Measurements from ENCODE around the gene CALML6. TPM values are rescaled to one million over a fixed set of nuclear protein-coding genes. Genes with fewer than 3 reads are reported as not detected.
A peak's percentile ranks its signal among the peaks of the same experiment; 100 is the strongest.

The CALML6 gene
- total RNA-seq = under 1 TPM; 0.38 to 0.61 (median 0.51) TPM

GRCh38 chr1:1914971-1915692 is at the start of gene CALML6:
Gene CALML6, plus strand, starts transcription at chr1:1915260. Its CDS starts 21 bp downstream, at chr1:1915281.
- Mint-ChIP-seq H3K9me3 (no peaks in the 10 kb centered on the region), H3K27me3 (ENCODE audit: low read depth) (no peaks in the 10 kb centered on the region), H3K4me3 (no peak within 1 kb of the TSS), H3K36me3 (ENCODE audit: insufficient read depth) (no peaks in the 10 kb centered on the region), H3K4me1 (ENCODE audit: low read depth) (peaks cover 11% of the 10 kb centered on the region)
- ATAC-seq (no peak), DNase-seq (no peak)

- ATAC-seq (no peak), DNase-seq (no peak)
- Mint-ChIP-seq H3K9me3 (no peaks in the 10 kb centered on the region), H3K4me3 (no peak overlapping the region), H3K36me3 (ENCODE audit: insufficient read depth) (peaks cover 11% of the 10 kb centered on the region), H3K27me3 (ENCODE audit: low read depth) (no peaks in the 10 kb centered on the region), H3K4me1 (ENCODE audit: low read depth) (peaks cover 69% of the 10 kb centered on the region)
Observed at GRCh38 chr1:1867164-1867563, 47.9 kb upstream of the CALML6 start.

GRCh38 chr1:1869469-1869868 is 45.6 kb upstream of the CALML6 start:
- no peak for ATAC-seq
- no peak overlapping the region for H3K4me3 Mint-ChIP-seq
- no peaks in the 10 kb centered on the region for H3K27me3 Mint-ChIP-seq (ENCODE audit: low read depth)
- H3K4me1 Mint-ChIP-seq (ENCODE audit: low read depth) = peaks cover 70% of the 10 kb centered on the region
- H3K9me3 Mint-ChIP-seq = no peaks in the 10 kb centered on the region
- peaks cover 9% of the 10 kb centered on the region for H3K36me3 Mint-ChIP-seq (ENCODE audit: insufficient read depth)
- DNase-seq = no peak

- Mint-ChIP-seq H3K9me3 (no peaks in the 10 kb centered on the region), H3K4me3 (no peak overlapping the region), H3K4me1 (ENCODE audit: low read depth) (peaks cover 73% of the 10 kb centered on the region), H3K36me3 (ENCODE audit: insufficient read depth) (peaks cover 21% of the 10 kb centered on the region), H3K27me3 (ENCODE audit: low read depth) (no peaks in the 10 kb centered on the region)
- ATAC-seq (no peak), DNase-seq (no peak)
Observed at GRCh38 chr1:1872329-1872994, 42.6 kb upstream of the CALML6 start.

- H3K4me3 Mint-ChIP-seq = no peak overlapping the region
Observed at GRCh38 chr1:1873186-1873585, 41.9 kb upstream of the CALML6 start.

GRCh38 chr1:1874901-1875300 is 40.2 kb upstream of the CALML6 start:
- ATAC-seq = no peak
- no peaks in the 10 kb centered on the region for H3K27me3 Mint-ChIP-seq (ENCODE audit: low read depth)
- DNase-seq = no peak
- H3K4me1 Mint-ChIP-seq (ENCODE audit: low read depth) = peaks cover 83% of the 10 kb centered on the region
- H3K9me3 Mint-ChIP-seq = no peaks in the 10 kb centered on the region
- H3K36me3 Mint-ChIP-seq (ENCODE audit: insufficient read depth) = peaks cover 32% of the 10 kb centered on the region
- H3K4me3 Mint-ChIP-seq = no peak overlapping the region

More at GRCh38 chr1:1873186-1873585, 41.9 kb upstream of the CALML6 start:
- Mint-ChIP-seq H3K27me3 (ENCODE audit: low read depth) (no peaks in the 10 kb centered on the region), H3K9me3 (no peaks in the 10 kb centered on the region), H3K36me3 (ENCODE audit: insufficient read depth) (peaks cover 25% of the 10 kb centered on the region), H3K4me1 (ENCODE audit: low read depth) (peaks cover 76% of the 10 kb centered on the region)
- no peak for ATAC-seq
- no peak for DNase-seq

GRCh38 chr1:1875932-1876331 is 39.1 kb upstream of the CALML6 start:
- ATAC-seq (peak; percentile 80 to 84), DNase-seq (no peak)
- no peaks in the 10 kb centered on the region for H3K27me3 Mint-ChIP-seq (ENCODE audit: low read depth)
- peaks cover 32% of the 10 kb centered on the region for H3K36me3 Mint-ChIP-seq (ENCODE audit: insufficient read depth)
- H3K4me1 Mint-ChIP-seq (ENCODE audit: low read depth) = peaks cover 82% of the 10 kb centered on the region
- H3K4me3 Mint-ChIP-seq = peak overlapping the region; percentile 58
- no peaks in the 10 kb centered on the region for H3K9me3 Mint-ChIP-seq

- peaks cover 82% of the 10 kb centered on the region for H3K4me1 Mint-ChIP-seq (ENCODE audit: low read depth)
- no peaks in the 10 kb centered on the region for H3K9me3 Mint-ChIP-seq
- no peak for ATAC-seq
- no peaks in the 10 kb centered on the region for H3K27me3 Mint-ChIP-seq (ENCODE audit: low read depth)
- H3K4me3 Mint-ChIP-seq = peak overlapping the region; percentile 58
- peaks cover 30% of the 10 kb centered on the region for H3K36me3 Mint-ChIP-seq (ENCODE audit: insufficient read depth)
- DNase-seq = no peak
Observed at GRCh38 chr1:1876335-1876930, 38.6 kb upstream of the CALML6 start.

- H3K9me3 Mint-ChIP-seq = no peaks in the 10 kb centered on the region
- DNase-seq = no peak
- no peak overlapping the region for H3K4me3 Mint-ChIP-seq
- H3K4me1 Mint-ChIP-seq (ENCODE audit: low read depth) = peaks cover 78% of the 10 kb centered on the region
- no peaks in the 10 kb centered on the region for H3K27me3 Mint-ChIP-seq (ENCODE audit: low read depth)
- H3K36me3 Mint-ChIP-seq (ENCODE audit: insufficient read depth) = peaks cover 25% of the 10 kb centered on the region
- no peak for ATAC-seq
Observed at GRCh38 chr1:1877865-1878436, 37.1 kb upstream of the CALML6 start.

GRCh38 chr1:1879942-1880341 is 35.1 kb upstream of the CALML6 start:
- Mint-ChIP-seq H3K36me3 (ENCODE audit: insufficient read depth) (peaks cover 25% of the 10 kb centered on the region), H3K4me3 (no peak overlapping the region)

GRCh38 chr1:1880617-1881312 is 34.3 kb upstream of the CALML6 start:
- Mint-ChIP-seq H3K36me3 (ENCODE audit: insufficient read depth) (peaks cover 20% of the 10 kb centered on the region), H3K27me3 (ENCODE audit: low read depth) (no peaks in the 10 kb centered on the region), H3K4me1 (ENCODE audit: low read depth) (peaks cover 78% of the 10 kb centered on the region), H3K4me3 (no peak overlapping the region), H3K9me3 (no peaks in the 10 kb centered on the region)
- ATAC-seq (no peak), DNase-seq (no peak)

More at GRCh38 chr1:1879942-1880341, 35.1 kb upstream of the CALML6 start:
- Mint-ChIP-seq H3K4me1 (ENCODE audit: low read depth) (peaks cover 84% of the 10 kb centered on the region), H3K27me3 (ENCODE audit: low read depth) (no peaks in the 10 kb centered on the region), H3K9me3 (no peaks in the 10 kb centered on the region)
- no peak for DNase-seq
- ATAC-seq = no peak

- Mint-ChIP-seq H3K4me1 (ENCODE audit: low read depth) (peaks cover 74% of the 10 kb centered on the region), H3K9me3 (no peaks in the 10 kb centered on the region), H3K36me3 (ENCODE audit: insufficient read depth) (peaks cover 11% of the 10 kb centered on the region), H3K4me3 (peak overlapping the region; percentile 35), H3K27me3 (ENCODE audit: low read depth) (no peaks in the 10 kb centered on the region)
- no peak for ATAC-seq
- no peak for DNase-seq
Observed at GRCh38 chr1:1881727-1882126, 33.3 kb upstream of the CALML6 start.

- no peaks in the 10 kb centered on the region for H3K27me3 Mint-ChIP-seq (ENCODE audit: low read depth)
- DNase-seq (no peak), ATAC-seq (peak in 1 of 2 donors; percentile 30)
- peaks cover 7% of the 10 kb centered on the region for H3K36me3 Mint-ChIP-seq (ENCODE audit: insufficient read depth)
- H3K4me1 Mint-ChIP-seq (ENCODE audit: low read depth) = peaks cover 78% of the 10 kb centered on the region
- no peaks in the 10 kb centered on the region for H3K9me3 Mint-ChIP-seq
- peak overlapping the region; percentile 37 for H3K4me3 Mint-ChIP-seq
Observed at GRCh38 chr1:1883092-1883873, 31.8 kb upstream of the CALML6 start.
